NCI-H1092 treated with DMSO at 0.1 percent for 48 hours (cell line): Measurements from ENCODE around the gene SUB1.
"Not testable (repeated sequence)": the region's sequence is repeated elsewhere in the genome, so short reads cannot be mapped to it uniquely, and the experiment has no call there.

Experiments
- DNase-seq: peaks from one replicate; lab custom pipeline; 2025; lab: John Stamatoyannopoulos, UW

The SUB1 gene

GRCh38 chr5:32566319-32567111 lies 18.8 kb upstream of the SUB1 start:
- no peak for DNase-seq

- no peak for DNase-seq
These were observed 14.2 kb upstream of the SUB1 start for GRCh38 chr5:32571128-32571527.

- DNase-seq = no peak
These were observed 12.4 kb upstream of the SUB1 start for GRCh38 chr5:32572778-32573480.

- DNase-seq = not testable (repeated sequence)
These were observed 11.9 kb upstream of the SUB1 start for GRCh38 chr5:32573481-32573854.

- DNase-seq = no peak
These were observed 10.7 kb upstream of the SUB1 start for GRCh38 chr5:32574540-32575175.

- DNase-seq = no peak
These were observed 7.0 kb upstream of the SUB1 start for GRCh38 chr5:32578363-32578762.

- DNase-seq = no peak
These were observed 6.6 kb upstream of the SUB1 start for GRCh38 chr5:32578764-32579163.

- DNase-seq = no peak
These were observed 4.2 kb upstream of the SUB1 start for GRCh38 chr5:32581010-32581785.

- no peak for DNase-seq
These were observed 1.6 kb upstream of the SUB1 start for GRCh38 chr5:32583582-32584232.

GRCh38 chr5:32584646-32585045 lies 711 bp upstream of the SUB1 start:
- DNase-seq = no peak

GRCh38 chr5:32585122-32585445 lies 273 bp upstream of the SUB1 start:
- no peak for DNase-seq

GRCh38 chr5:32586276-32586599 lies 881 bp downstream of the SUB1 start:
- no peak for DNase-seq

- DNase-seq = no peak
These were observed 1.8 kb downstream of the SUB1 start for GRCh38 chr5:32587067-32587551.

- no peak for DNase-seq
These were observed 4.1 kb downstream of the SUB1 start for GRCh38 chr5:32589416-32589815.

GRCh38 chr5:32589942-32590869 lies 4.8 kb downstream of the SUB1 start:
- peak; percentile 51 for DNase-seq

- DNase-seq = no peak
These were observed 9.8 kb downstream of the SUB1 start for GRCh38 chr5:32595118-32595517.

GRCh38 chr5:32597041-32597629 lies 11.8 kb downstream of the SUB1 start:
- DNase-seq = no peak

- DNase-seq = no peak
These were observed 13.0 kb downstream of the SUB1 start for GRCh38 chr5:32598260-32598937.

GRCh38 chr5:32598997-32599549 lies 13.7 kb downstream of the SUB1 start:
- no peak for DNase-seq
